HL-60/S4 treated with retinoic acid at 250 ng/mL for 4 days and 3 days (cell line): Measurements from ENCODE around the gene HECW1.
"Not testable (repeated sequence)": the region's sequence is repeated elsewhere in the genome, so short reads cannot be mapped to it uniquely, and the experiment has no call there.

Experiments
- in situ Hi-C: fragments of 300-500 bp; cut with MboI; formaldehyde crosslinking; loops from 2 replicates; pipeline ENCODE4 v1.7.0; 2022; ENCODE audit warnings: low sequenced_read_pairs

Gene HECW1

DNA sequence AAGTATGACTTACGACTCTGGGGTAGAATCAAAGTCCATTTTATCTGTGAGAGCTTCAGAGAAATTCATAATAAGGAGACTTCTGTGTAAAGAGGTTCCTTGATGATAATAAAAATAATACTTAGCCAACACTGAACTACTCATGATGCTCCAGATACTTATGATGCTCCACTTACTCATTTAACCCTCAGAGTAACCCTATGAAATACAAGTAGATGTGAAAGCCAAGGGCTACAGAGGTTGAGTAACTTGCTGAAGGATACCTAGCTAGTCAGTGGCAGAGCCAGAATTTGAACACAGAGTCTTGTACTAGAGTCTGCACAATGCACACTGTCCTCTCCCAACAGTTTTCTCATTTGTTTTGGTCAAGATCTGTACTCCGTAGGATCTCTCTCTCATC, 89.5 kb downstream of the HECW1 start:
- in situ Hi-C loops: no loop called here

DNA sequence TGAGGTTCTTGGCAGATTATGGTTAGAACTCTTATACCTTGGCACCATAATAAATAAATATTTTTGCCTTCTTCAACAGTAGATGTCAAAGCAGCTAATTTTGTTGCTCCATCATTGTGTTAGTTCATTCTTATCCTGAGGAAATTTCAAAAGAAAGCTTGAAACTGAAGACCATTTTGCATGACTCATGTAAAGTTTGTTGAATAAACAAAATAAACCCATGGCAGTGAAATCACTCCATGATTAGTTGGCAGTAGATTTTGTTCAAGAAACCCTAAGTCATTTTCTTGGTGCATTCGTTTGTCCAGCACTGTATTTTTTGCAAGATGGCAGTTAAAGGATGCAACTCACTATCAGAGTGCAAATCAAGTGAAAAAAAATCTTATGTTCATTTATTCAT, 91.6 kb downstream of the HECW1 start:
- in situ Hi-C loops: no loop called here

DNA sequence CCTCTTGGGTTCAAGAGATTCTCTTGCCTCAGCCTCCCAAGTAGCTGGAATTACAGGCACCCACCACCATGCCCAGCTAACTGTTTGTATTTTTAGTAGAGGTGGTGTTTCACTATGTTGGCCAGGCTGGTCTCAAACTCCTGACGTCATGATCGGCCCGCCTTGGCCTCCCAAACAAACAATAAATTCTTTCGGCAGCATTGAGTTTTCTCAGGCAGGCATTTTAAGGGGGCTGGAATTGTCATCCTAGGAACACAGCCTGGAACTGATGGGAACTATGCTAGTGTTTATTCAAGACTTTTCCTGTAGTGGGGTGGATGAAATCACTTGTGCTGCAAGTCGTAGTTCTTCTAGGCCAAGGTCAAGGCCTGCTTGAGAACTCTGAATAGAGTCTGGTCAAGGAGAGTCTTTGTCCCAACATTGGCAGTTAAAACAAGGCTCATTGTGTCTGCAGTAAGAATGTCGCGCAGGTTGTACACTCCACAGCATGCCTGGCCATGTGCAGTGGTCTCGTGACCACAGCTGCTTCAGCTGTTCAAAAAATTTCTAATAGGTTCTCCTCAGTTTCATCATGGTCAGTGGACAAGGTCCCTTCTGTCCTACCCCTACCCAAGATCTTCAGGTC, 92.8 kb downstream of the HECW1 start:
- in situ Hi-C loops: no loop called here

DNA sequence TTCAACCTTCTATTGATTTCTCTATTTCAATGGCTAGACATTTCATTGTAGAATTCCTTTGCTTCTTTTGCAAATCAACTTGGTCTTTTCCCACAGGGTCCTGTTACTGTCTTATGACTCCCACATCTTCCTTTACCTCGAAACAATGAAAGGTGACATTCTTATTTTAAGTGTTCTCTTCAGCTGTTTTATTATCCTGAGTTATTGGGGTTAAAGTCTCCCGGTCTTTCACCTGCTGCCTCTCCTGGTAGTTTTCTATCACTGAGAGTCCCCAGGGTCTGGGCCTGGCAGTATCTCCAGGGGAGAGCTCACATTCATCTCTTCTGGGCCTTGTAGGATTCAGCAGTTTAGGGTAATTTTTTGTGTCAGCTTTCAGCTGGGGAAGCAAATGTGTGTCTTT, 95.8 kb downstream of the HECW1 start:
- in situ Hi-C loops: no loop called here

DNA sequence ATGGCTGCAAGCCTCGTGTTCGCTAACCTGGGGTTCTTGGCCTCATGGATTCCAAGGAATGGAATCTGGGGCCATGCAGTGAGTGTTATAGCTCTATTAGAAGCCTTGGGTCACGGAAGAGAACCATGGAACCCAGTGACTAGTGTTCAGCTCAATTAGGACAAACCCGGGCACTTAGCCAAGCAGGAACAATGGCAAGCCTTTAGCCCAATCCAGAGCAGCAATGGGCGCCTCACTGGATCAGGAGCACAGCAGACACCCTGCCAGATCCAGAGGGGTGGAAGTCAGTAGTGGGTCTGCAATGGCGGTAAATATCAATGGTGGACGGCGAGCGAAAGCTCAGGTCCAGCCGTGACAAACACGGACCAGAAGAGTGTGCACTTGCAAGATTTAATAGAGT, 98.1 kb downstream of the HECW1 start:
- in situ Hi-C loops: not testable (repeated sequence)

DNA sequence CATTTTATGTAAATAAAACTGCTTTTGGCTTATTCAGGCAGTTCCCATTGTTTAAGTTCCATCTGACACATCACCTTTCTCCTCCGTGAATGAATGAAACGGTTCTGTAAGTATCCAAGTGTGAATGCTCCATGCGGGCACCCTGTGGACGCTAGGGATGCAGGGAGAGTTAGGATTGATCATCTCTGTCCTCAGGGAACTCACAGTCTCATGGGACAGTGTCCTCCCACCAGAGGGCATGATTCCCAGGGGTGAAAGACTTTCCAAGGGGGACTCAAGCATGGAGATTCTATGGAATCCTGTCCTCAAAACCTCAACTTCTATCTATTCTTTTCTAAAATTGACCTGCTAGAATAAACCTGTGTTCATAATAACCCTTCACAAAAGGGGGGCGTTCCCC, 98.8 kb downstream of the HECW1 start:
- in situ Hi-C loops: no loop called here

DNA sequence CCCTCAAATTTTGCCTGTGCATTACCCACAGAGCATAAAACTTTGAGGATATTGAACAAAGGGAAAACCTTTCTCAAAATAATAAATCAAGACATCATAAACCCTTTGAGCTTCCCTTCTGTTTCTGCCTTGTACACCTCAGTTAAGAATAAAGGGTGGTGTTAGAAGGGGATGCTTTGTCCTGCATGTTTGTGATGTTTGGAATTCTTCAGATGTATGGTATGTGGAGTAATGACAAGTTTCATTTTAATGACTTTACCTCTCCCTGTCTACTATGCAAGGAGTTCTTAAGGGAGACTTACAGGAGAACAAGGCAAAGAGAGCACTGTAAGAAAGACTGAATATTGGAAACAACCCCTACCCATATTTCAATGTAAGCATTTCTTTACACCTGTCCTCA, 99.2 kb downstream of the HECW1 start:
- in situ Hi-C loops: no loop called here

DNA sequence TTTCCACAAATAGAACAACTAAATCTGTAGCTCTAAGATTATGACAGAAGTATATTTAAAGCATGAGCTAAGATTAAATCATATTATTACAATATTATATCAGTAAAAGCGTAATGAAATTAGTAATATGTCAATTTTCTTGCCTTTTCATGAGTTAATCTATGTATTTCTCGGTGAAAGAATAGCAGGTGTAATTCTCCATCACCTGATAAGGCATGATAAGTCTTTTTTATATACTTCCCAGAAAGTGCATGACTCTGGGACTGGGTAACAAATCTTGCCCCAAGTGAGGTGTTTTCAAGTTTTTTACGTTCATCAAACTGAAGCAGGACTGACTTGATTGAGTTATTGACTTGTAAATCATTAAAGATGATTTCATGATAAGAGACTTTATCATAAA, 100.5 kb downstream of the HECW1 start:
- in situ Hi-C loops: no loop called here

DNA sequence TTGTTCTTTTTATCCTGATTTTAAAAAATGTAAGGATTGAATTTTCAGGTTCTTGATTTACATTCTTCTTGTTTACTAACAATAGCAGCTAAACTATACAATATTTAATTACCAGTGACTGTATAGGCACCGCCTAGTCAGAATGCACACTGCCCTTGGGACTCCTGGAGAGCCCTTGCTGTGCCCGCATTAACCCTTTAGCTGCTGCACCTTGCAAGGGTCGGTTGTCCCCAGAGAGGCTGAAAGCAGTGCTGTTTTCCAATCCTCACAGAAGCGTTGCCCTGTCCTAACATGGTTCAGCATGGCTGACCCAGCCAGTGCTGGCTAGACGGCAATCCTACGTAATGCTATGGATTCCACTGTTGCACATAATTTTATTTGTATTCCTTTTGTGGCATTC, 102.6 kb downstream of the HECW1 start:
- in situ Hi-C loops: no loop called here

DNA sequence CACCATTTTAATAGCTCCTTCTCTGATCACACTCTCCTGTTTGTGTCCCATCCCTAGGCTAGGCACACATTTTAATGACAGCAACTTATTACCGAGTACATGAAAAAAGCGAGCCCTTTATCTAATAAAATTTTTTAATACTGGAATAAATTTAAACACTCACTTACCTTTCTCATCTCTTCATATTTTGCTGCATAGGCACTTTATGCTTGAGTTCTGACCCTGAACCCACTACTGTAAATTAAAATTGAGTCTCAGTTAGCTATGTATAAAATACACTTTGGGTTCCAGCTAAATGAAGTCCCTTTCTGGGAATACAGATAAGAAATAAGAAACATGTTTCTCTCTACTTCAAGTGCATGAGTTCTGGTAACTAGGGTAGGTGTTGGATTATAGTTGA, 104.6 kb downstream of the HECW1 start:
- in situ Hi-C loops: no loop called here

DNA sequence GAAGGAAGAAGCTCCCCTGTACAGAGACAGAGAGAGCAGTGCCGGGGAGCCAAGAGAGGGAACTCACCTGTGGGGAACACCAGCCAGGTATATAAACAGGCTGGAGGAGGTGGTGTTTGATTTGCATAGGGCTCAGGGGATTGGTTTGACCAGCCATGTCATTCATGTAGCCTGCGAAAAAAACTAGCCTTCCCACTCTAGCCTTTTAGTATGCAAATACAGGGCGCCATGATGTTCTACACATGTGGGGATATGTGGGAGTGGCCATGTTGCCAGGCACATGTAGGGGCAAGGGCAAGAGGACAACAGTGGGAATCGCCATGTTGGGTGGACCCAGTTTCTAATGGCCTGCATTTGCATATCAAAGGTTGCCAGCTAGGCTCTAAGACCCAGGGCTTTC, 106.5 kb downstream of the HECW1 start:
- in situ Hi-C loops: not testable (repeated sequence)

DNA sequence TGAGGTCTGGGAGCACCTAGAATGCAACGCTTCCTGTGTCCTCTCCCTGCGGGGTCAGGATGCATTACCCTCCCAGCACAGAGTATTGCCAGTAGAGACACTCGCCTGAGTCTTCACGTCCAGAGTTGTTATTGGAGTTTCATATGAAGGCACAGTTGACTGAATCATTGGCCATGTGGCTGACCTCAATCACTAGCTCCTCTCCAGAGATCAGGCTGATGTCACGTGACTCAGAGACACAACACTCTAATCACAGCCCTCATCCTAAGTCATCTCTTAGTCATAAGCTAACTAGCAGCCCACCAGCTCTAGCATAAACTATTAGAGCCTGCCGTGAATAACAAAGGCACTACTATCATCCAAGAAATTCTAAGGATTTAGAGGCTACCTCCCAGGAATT, 107.8 kb downstream of the HECW1 start:
- in situ Hi-C loops: no loop called here

DNA sequence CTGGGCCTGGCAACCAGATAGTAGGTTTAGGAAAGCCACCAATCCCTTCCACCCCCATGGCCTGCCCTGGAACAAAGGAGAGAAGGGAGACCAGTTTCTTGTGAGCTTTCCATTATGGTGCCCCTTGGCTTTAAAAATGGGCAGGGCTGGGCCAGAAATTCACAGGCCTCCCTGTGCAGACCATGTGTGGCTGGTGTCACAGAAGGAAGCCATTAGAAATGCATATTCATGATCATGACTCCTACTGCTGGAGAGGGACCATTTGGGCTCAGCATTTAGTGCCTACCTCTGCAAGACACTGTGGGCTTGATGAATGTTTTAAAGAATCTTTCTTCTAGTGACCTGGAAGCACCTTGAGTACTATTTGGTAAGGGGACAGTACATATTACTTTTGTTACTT, 108.3 kb downstream of the HECW1 start:
- in situ Hi-C loops: no loop called here

DNA sequence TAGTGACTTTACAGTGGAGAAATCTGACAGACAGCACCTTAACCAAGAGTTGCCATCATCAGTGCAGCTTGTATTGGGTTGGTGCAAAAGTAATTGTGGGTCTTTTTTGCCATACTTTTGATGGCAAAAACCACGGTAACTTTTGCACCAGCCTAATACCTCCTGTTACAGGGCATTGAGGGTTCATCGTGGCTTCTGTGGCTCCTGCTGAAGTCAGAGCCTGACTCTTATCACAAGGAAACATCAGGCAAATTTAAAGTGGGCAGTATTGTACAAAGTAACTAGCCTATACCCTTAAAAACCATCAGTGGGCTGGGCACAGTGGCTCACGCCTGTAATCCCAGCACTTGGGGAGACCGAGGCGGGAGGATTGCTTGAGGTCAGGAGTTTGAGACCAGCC, 117.4 kb downstream of the HECW1 start:
- in situ Hi-C loops: no loop called here

DNA sequence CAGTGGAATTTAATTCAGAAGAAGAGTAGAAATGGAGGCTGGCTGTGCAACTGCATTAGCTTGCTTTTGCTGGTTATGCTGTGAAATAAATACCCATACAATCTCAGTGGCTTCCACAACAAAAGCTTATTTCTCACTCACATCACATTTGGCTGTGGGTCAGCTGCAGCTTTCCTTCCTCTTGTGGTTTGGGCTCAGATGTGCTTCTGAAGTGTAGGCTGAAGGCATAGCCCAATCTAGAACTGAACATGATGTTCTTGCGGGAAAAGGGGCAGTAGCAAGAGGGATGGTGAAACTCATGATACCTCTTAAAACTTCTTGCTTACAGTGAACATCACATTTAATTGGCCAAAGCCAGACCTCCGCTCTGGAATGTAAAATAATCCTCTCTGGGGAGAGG, 119.9 kb downstream of the HECW1 start:
- in situ Hi-C loops: no loop called here

DNA sequence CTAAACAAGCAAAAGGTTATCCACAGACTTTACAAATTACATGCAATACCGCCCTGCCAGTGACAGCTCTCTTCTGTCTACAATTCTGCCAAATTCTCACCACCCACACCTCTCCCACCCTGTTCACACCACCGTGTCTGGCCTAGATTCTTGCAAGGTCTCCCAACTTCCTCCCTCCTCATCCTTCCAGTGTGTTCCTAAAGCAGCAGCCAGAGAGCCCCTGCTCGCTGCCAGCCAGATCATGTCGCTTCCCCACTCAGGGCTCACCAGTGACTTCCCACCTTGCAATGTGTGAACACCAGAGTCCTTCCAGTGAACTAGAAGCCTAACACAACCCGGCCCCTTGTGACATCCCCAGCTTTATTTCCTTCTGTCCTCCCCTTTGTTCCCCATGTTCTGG, 121.6 kb downstream of the HECW1 start:
- in situ Hi-C loops: no loop called here

DNA sequence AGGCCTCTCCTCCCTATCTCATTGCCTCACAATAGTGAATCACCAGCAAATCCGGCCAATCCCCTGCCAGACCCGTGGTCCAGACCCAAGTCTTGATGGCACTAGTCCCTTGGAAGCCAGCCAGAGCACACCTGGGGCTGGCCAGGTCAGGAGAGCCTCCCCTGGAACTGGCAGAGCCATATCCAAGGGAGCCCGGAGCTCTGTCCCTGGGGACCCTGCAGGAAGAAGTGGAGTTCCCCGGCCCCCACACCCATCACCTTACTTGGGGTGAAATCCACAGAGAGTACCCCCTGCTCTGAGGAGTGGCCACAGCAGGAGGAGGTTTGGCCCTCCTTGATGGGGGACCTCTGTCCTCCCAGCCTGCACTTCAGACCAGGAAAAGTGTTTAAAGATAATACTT, 122.5 kb downstream of the HECW1 start:
- in situ Hi-C loops: no loop called here

DNA sequence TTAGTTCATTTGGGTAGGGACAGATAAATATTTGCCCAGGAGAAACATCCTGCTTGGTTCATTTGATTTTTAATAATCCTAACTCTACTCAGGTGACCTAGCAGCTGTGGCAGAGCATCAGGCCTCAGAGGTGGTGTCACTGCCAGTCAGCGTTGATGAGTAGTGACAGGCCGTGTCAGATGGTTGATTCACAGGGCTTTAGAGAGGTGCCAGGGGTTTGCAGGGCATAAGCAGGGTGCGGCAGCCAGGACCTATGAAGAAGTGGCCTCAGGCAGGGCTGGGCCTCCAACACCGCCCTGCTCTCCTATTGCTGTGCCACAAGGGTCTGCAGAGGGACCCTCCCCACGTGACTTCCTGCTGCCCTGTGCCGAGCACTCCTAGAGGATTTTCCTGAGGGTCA, 128.1 kb downstream of the HECW1 start:
- in situ Hi-C loops: no loop called here

DNA sequence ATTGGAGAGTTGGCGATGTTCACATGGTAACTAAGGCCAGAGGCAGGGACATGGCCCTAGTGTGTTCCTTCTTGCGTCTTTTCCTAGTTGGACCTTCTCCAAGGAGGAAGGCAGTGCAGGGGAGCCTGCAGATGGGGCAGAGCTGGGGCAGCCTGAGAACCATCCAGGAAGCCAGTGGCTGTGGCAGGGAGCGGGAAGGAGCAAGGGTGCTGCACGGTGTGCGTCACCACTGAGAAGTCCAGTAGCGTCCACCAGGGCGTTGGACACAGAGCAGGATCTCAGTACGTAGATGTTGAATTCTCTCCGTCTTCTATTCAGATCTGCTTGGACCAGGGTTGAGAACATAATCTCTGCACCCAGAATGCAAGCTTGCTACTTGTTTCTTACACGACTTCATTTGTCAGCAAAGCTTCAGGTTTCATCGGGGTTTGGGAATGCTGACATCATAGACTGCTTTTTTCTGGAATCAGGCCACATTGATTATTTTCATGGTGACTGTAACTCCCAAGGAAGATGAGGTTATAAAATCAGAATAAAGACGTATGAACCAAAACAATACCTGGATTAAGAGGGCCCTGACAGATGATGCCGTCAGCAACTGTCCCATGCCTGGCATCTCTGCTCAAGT, 130.3 kb downstream of the HECW1 start:
- in situ Hi-C loops: no loop called here

DNA sequence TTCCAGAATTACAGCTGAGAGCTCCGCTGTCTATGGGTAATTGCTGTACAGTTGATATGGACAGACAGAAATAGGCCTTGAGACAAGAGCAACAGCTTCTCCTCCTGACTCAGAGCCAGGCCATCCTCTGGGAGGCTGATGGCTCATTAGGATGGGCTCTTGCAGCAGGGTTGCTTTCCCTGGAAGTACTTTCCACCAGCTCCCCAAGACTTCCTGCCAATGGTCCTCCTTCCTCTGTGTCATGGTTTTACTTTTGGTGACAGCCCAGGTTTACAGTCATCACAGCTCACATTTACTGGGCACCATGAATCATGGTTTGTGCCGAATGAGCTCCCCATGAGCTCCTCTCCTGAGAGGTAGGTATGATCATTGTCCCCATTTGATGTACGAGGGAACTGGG, 131.8 kb downstream of the HECW1 start:
- in situ Hi-C loops: no loop called here

DNA sequence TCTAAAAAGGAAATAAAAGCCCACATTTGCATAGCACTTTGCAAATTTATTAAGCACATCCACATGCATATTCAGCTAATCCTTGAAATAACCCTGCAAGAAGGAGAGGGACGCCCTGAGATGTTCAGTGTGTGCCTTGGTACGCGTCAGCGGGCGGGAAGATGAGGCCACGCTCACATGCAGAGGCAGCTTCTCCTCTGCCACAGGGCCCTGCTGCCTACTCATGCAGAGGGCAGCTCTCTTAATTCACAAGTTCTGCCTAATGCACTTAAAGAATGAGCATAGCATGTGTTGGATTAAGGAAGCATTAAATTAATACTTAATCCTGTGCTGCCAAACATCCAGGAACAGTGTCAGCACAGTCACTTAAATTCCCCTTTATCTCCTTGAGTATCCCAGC, 132.3 kb downstream of the HECW1 start:
- in situ Hi-C loops: no loop called here

DNA sequence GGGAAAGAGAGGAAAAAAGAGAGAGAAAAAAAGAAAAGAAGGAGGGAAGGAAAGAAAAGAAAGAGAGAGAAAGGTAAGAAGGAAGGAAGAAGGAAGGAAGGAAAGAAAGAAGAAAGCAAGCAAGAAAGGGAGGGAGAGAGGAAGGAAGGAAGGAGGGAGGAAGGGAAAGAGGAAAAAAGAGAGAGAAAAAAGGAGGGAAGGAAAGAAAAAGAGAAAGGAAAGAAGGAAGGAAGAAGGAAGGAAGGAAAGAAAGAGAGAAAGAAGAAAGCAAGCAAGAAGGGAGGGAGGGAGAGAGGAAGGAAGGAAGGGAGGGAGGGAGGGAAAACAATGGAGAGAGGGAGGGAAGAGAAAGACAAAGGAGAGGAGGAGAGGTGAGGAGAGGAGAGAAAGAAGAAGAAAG, 135.3 kb downstream of the HECW1 start:
- in situ Hi-C loops: no loop called here

DNA sequence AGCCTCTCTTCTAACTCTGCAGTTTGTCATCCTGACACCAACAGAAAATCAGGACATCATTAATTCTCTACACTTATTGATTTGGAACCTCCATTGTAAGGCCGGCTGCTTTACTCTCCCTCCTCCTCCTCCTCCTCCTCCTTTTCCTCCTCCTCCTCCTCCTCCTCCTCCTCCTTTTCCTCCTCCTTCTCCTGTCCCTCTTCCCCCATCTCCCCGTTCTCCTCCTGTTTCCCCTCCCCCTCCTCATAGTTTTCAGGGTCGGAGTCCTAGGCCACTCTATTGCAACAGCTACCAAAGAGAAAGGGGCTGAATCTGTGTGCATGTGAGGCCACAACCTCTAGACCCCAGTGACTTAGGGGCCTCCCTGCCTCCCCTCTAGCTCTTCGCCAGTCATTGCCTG, 136.1 kb downstream of the HECW1 start:
- in situ Hi-C loops: no loop called here
